ENCODE results near the gene RAD52.

- TF ChIP-seq FOXK2 (IDR thresholded peaks at IDR 0.05) (no peak), ARNT (IDR thresholded peaks at IDR 0.05) (no peak), FOXA1 (IDR thresholded peaks at IDR 0.05) (no peak), LEF1 (IDR thresholded peaks at IDR 0.05; ENCODE audit: borderline replicate concordance) (no peak), FOXM1 (IDR thresholded peaks at IDR 0.05; ENCODE audit: borderline replicate concordance) (no peak), TARDBP (IDR thresholded peaks at IDR 0.05) (no peak), NFRKB (IDR thresholded peaks at IDR 0.05) (no peak), ELF4 (IDR thresholded peaks at IDR 0.05) (no peak)
These were observed 43.2 kb upstream of the RAD52 start for GRCh38 chr12:992647-993046.

Data from HEK293T (cell line).